Umbilical cord (tissue), 2 donors: ENCODE results near the gene CCL22. TPM values are rescaled to one million over a fixed set of nuclear protein-coding genes. Genes with fewer than 3 reads are reported as not detected.

ENCODE experiments used
- DNase-seq: peaks from one replicate; pipeline ENCODE4 v3.0.0-alpha.2; 2015; ENCODE audit warnings: low spot score
- total RNA-seq: library from RNA; depleted of rRNA; stranded (reverse); fragments of >200 nt; gene quantifications from one replicate; pipeline ENCODE4 v1.2.3, GENCODE V29; 2014; ENCODE audit warnings: low replicate concordance; ENCODE audit not compliant: insufficient read depth

Gene CCL22
- total RNA-seq, 1 donor from 2014 or later, result 1.4 TPM

- DNase-seq, result no peak
These were observed 10.7 kb upstream of the CCL22 start for GRCh38 chr16:57347858-57348257.

- no peak for DNase-seq
These were observed 10.3 kb upstream of the CCL22 start for GRCh38 chr16:57348327-57348726.

- no peak for DNase-seq
These were observed 9.2 kb upstream of the CCL22 start for GRCh38 chr16:57349212-57350031.

GRCh38 chr16:57352636-57353047 lies 5.9 kb upstream of the CCL22 start:
- no peak for DNase-seq

- DNase-seq, result no peak
These were observed 4.3 kb upstream of the CCL22 start for GRCh38 chr16:57354311-57354710.

- no peak for DNase-seq
These were observed 2.6 kb upstream of the CCL22 start for GRCh38 chr16:57355898-57356414.

- DNase-seq, result no peak
These were observed 2.0 kb upstream of the CCL22 start for GRCh38 chr16:57356547-57356946.

- no peak for DNase-seq
These were observed 1.1 kb upstream of the CCL22 start for GRCh38 chr16:57357330-57358085.

- DNase-seq, result no peak
These were observed 530 bp upstream of the CCL22 start for GRCh38 chr16:57358086-57358420.

GRCh38 chr16:57360321-57360935 lies 1.8 kb downstream of the CCL22 start:
- no peak for DNase-seq

GRCh38 chr16:57361404-57361803 lies 2.8 kb downstream of the CCL22 start:
- DNase-seq, result no peak

- no peak for DNase-seq
These were observed 5.6 kb downstream of the CCL22 start for GRCh38 chr16:57364143-57364542.

GRCh38 chr16:57366544-57367040 lies 8.0 kb downstream of the CCL22 start:
- DNase-seq, result peak; percentile 41

GRCh38 chr16:57367116-57367752 lies 8.7 kb downstream of the CCL22 start:
- DNase-seq, result no peak

- DNase-seq, result no peak
These were observed 13.2 kb downstream of the CCL22 start for GRCh38 chr16:57371494-57372371.

GRCh38 chr16:57372372-57373116 lies 14.0 kb downstream of the CCL22 start, which contains the start of gene CX3CL1:
Gene CX3CL1, plus strand, starts transcription at chr16:57372490. Its CDS starts 79 bp downstream, at chr16:57372569.
- peak; percentile 87 for DNase-seq

GRCh38 chr16:57373117-57373947 lies 14.7 kb downstream of the CCL22 start:
- DNase-seq, result no peak

- peak; percentile 57 for DNase-seq
These were observed 15.5 kb downstream of the CCL22 start for GRCh38 chr16:57374067-57374534.
